ENCODE results near the gene GLI2.

The GLI2 gene

DNA sequence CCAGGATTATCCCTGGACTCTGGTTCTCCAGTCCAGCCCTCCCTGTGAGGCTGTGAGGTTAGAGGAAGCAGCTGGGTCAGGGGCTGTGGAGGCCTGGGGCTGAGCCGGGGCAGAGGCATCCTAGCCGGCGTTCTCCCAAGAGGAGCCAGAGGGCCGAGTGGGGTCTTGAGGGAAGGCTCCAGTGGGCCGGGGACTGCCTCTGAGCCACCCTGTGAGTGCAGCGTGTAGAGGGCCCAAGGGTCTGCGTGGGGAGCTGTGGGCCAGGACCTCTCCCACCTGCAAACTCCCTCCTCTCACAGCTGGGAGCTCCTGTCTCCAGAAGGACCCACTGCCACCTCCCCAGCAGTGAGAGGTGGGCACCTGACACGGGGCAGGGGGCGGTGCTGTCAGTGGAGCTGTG lies 41.0 kb downstream of the GLI2 start:
- no peak for DNase-seq (ENCODE audit: low read depth)
- TF ChIP-seq POLR2A (IDR thresholded peaks at IDR 0.05; ENCODE audit: extremely low read depth, insufficient read length) = no peak
- no peak for TF ChIP-seq MYC (IDR thresholded peaks at IDR 0.05; ENCODE audit: low read depth, low read length)
- TF ChIP-seq, protein P1, sequence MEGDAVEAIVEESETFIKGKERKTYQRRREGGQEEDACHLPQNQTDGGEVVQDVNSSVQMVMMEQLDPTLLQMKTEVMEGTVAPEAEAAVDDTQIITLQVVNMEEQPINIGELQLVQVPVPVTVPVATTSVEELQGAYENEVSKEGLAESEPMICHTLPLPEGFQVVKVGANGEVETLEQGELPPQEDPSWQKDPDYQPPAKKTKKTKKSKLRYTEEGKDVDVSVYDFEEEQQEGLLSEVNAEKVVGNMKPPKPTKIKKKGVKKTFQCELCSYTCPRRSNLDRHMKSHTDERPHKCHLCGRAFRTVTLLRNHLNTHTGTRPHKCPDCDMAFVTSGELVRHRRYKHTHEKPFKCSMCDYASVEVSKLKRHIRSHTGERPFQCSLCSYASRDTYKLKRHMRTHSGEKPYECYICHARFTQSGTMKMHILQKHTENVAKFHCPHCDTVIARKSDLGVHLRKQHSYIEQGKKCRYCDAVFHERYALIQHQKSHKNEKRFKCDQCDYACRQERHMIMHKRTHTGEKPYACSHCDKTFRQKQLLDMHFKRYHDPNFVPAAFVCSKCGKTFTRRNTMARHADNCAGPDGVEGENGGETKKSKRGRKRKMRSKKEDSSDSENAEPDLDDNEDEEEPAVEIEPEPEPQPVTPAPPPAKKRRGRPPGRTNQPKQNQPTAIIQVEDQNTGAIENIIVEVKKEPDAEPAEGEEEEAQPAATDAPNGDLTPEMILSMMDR (IDR thresholded peaks at IDR 0.05; ENCODE audit: low read depth, low read length) = no peak
- TF ChIP-seq, protein P2, sequence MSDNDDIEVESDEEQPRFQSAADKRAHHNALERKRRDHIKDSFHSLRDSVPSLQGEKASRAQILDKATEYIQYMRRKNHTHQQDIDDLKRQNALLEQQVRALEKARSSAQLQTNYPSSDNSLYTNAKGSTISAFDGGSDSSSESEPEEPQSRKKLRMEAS (IDR thresholded peaks at IDR 0.05; ENCODE audit: low read depth, low read length) = no peak
- H3K4me3 ChIP-seq (ENCODE audit: low read depth, low read length) = no peak overlapping the region

DNA sequence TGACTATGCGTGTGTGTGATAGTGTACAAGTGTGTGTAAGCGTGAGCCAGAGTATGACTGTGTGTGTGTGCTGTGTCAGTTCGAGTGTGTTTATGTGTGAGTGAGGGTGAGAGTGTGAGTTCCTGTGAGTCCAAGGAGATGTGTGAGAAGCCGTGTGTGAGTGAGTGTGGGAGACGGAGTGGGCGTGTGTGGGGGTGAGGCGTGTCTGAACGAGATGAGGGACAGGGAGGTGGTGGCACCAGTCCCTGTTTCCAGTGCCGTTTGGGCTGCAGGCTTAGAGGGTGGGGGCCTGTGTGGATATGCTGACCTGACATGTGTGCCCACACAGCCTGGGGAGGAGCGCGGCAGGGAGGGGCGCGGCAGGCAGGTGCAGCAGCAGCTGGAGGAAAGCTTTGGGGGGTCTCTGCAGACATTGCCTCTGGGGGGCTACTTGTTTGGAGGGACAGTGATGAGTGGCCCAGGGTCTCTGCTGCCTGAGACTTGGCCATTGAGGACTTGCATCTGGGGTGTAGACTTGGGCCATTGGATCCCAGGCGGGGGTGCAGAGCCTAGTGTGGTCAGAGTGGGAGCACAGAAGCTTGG lies 41.6 kb downstream of the GLI2 start:
- H3K4me3 ChIP-seq (ENCODE audit: low read depth, low read length) = no peak overlapping the region
- DNase-seq (ENCODE audit: low read depth) = no peak
- TF ChIP-seq, protein P2 (IDR thresholded peaks at IDR 0.05; ENCODE audit: low read depth, low read length) = no peak
- TF ChIP-seq POLR2A (IDR thresholded peaks at IDR 0.05; ENCODE audit: extremely low read depth, insufficient read length) (no peak), MYC (IDR thresholded peaks at IDR 0.05; ENCODE audit: low read depth, low read length) (no peak)
- TF ChIP-seq, protein P1 (IDR thresholded peaks at IDR 0.05; ENCODE audit: low read depth, low read length) = no peak

DNA sequence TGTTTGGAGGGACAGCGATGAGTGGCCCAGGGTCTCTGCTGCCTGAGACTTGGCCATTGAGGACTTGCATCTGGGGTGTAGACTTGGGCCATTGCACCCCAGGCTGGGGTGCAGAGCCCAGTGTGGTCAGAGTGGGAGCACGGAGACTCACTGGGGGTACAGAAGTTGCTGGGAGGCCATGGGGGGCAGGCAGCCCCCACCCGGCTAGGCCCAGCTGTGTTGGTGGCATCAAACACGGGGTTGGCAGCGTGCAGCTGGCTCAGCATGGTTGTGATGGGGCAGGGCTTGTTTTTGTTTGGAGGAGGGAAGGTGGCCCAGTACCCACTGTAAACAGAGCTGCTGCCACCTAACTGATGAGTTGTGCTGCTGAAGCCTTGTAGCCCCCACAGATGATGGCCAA lies 42.1 kb downstream of the GLI2 start:
- H3K4me3 ChIP-seq (ENCODE audit: low read depth, low read length) = no peak overlapping the region
- no peak for DNase-seq (ENCODE audit: low read depth)
- TF ChIP-seq POLR2A (IDR thresholded peaks at IDR 0.05; ENCODE audit: extremely low read depth, insufficient read length) = no peak
- TF ChIP-seq MYC (IDR thresholded peaks at IDR 0.05; ENCODE audit: low read depth, low read length) = no peak
- TF ChIP-seq, protein P2 (IDR thresholded peaks at IDR 0.05; ENCODE audit: low read depth, low read length) = no peak
- TF ChIP-seq, protein P1 (IDR thresholded peaks at IDR 0.05; ENCODE audit: low read depth, low read length) = no peak

DNA sequence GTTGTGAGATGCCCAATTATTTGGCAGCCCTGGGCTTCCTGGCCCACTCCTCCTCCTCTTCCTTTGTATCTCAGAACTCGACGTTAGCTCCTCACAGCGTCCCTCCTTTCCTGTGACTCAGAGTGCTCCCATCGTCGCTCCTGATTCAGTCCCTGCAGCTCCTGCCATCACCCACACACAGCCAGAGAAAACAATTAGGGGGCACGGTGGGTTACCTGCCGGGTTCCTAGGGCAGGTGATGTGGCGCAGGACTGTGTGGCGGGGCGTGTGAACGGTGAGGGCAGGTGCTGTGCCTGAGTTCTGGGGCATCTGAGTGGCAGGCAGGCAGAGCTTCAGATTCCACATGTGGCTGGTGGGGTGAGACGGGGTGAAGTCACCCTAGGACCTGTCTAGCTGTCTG lies 42.6 kb downstream of the GLI2 start:
- TF ChIP-seq, protein P1 (IDR thresholded peaks at IDR 0.05; ENCODE audit: low read depth, low read length) = no peak
- TF ChIP-seq MYC (IDR thresholded peaks at IDR 0.05; ENCODE audit: low read depth, low read length) = no peak
- TF ChIP-seq, protein P2 (IDR thresholded peaks at IDR 0.05; ENCODE audit: low read depth, low read length) = no peak
- no peak for TF ChIP-seq POLR2A (IDR thresholded peaks at IDR 0.05; ENCODE audit: extremely low read depth, insufficient read length)
- DNase-seq (ENCODE audit: low read depth) = no peak
- no peak overlapping the region for H3K4me3 ChIP-seq (ENCODE audit: low read depth, low read length)

DNA sequence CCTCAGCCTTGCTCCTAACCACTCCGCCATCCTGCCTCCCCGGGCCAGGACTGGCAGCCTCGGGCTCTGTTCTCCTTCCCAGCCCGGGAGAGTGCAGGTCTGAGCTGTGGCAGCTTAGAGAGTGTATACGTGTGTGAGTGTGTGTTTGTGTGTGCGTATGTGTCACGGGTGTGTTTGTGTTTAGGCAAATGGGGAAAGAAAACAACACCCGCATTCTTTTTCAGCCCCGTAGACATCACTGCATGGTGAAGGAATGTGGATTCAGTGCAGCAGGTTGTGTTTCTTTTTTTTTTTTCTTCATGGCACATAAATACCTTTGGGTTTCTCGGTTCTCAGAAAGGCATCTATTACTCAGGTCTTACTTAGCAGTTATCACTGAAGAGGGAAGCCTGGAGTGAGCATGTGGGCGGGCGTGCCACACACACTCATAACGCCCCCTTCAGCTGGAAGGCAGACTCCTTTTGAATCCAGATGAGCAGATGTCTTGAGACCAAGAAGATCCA lies 44.2 kb downstream of the GLI2 start:
- DNase-seq (ENCODE audit: low read depth) = peak; percentile 38
- TF ChIP-seq, protein P2 (IDR thresholded peaks at IDR 0.05; ENCODE audit: low read depth, low read length) = no peak
- no peak for TF ChIP-seq MYC (IDR thresholded peaks at IDR 0.05; ENCODE audit: low read depth, low read length)
- TF ChIP-seq, protein P1 (IDR thresholded peaks at IDR 0.05; ENCODE audit: low read depth, low read length) = no peak

More for the DNA sequence above, 44.2 kb downstream of the GLI2 start:
- H3K4me3 ChIP-seq (ENCODE audit: low read depth, low read length) = no peak overlapping the region

Measured in NB4 (cell line).